ENCODE data around the gene CCT6A.
A peak's percentile ranks its signal among the peaks of the same experiment; 100 is the strongest.
"Not testable (repeated sequence)": the region's sequence is repeated elsewhere in the genome, so short reads cannot be mapped to it uniquely, and the experiment has no call there.

CCT6A gene

GRCh38 chr7:56105508-56105907, 53.9 kb downstream of the CCT6A start:
- peak; percentile 33 to 57 for DNase-seq

DNA sequence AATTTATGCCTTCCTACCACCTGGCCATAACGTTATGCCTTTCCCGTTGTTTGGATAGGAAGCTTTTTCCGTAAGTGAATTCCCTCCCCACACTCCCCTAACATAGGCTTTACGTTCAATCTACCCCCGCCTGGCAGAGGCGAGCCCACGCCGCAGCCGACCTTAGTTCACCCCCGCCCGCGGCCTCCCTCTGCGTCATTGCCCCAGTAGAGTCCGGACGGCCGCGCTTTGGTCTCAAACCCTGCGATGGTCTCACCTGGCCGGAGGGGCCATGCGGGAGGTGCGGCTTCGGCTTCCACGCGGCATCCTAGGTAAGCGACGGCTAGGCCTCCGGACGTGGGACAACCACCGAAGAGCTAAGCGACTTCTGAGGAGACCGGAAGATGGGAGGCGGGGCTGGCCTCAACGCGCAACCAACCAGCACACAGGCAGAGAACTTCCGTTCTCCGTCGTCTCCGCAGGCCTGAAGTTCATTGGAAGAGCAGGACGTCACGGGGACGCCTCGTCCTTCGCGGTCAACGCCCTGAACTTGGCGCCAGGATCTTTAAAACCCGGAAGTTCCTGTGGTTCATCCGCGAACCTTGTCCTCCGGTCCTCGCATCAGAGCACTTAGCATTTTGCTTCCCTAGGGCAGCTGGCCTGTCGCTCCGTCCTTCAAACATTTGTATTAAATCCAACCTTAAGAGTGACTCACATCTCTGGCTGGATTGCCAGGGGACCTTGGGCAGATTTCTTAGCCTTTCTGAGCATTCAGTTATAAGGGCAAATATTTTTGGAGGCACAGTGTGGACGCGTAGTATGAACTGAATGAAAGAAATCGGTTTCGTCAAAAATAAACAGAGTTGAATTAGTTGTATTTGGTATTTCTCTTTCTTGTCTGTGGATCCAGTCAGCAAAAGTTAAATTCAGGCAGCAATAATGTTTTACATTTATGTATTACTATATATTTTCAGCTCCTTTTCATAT, 54.8 kb downstream of the CCT6A start, which contains the start of gene CHCHD2:
Gene CHCHD2 (minus strand): TSS at position 369 of the 966 bp plus-strand sequence. CDS start 63 bp downstream, at position 306.
- peak; percentile 100 for DNase-seq

GRCh38 chr7:56107954-56108258, 56.3 kb downstream of the CCT6A start:
- no peak for DNase-seq

GRCh38 chr7:56110611-56111010, 59.0 kb downstream of the CCT6A start:
- DNase-seq = no peak

- DNase-seq = not testable (repeated sequence)
Observed at GRCh38 chr7:56112244-56112643, 60.7 kb downstream of the CCT6A start.

Data from Kasumi-1 (cell line).